ENCODE measurements around the gene TMEM225B. TPM values are rescaled to one million over a fixed set of nuclear protein-coding genes. Genes with fewer than 3 reads are reported as not detected.
"Not testable (repeated sequence)": the region's sequence is repeated elsewhere in the genome, so short reads cannot be mapped to it uniquely, and the experiment has no call there.

The TMEM225B gene
- total RNA-seq, 2 experiments from 2014 or later: 0.80 to 0.86 TPM

GRCh38 chr7:99617192-99617781, 19.2 kb downstream of the TMEM225B start:
- ChIA-PET CTCF (interaction anchor here (0.6 to 1.1 kb wide), 3 partner anchors 22 to 117 kb away, joined by 3 to 4 read pairs (median 3); partner anchors contain the start of gene ZNF394), POLR2A (interaction anchor here (0.6 to 1.3 kb wide), 4 partner anchors 14 to 118 kb away, joined by 3 to 7 read pairs (median 5); partner anchors contain the start of genes ZKSCAN5, ZNF394 and ZNF655)

GRCh38 chr7:99618726-99619125, 20.7 kb downstream of the TMEM225B start:
- CTCF ChIA-PET: no interaction called here
- POLR2A ChIA-PET: no interaction called here

- ChIA-PET POLR2A (no interaction called here), CTCF (no interaction called here)
Measured at GRCh38 chr7:99619571-99620130, 21.6 kb downstream of the TMEM225B start.

GRCh38 chr7:99621271-99621670, 23.2 kb downstream of the TMEM225B start:
- ChIA-PET CTCF (interaction anchor here (1.1 kb wide), 1 partner anchor 9 kb away, joined by 3 read pairs; no protein-coding TSS in a partner anchor), POLR2A (interaction anchor here (0.6 to 1.3 kb wide), 2 partner anchors 10 to 82 kb away, joined by 3 to 6 read pairs; no protein-coding TSS in a partner anchor)

- POLR2A ChIA-PET: interaction anchor here (0.6 kb wide), 1 partner anchor 10 kb away, joined by 3 read pairs; no protein-coding TSS in a partner anchor
- CTCF ChIA-PET: no interaction called here
Measured at GRCh38 chr7:99622596-99622995, 24.5 kb downstream of the TMEM225B start.

- ChIA-PET POLR2A (interaction anchor here (0.6 kb wide), 1 partner anchor 10 kb away, joined by 3 read pairs; no protein-coding TSS in a partner anchor), CTCF (no interaction called here)
Measured at GRCh38 chr7:99623091-99623693, 25.1 kb downstream of the TMEM225B start.

- POLR2A ChIA-PET: interaction anchor here (0.5 to 1.4 kb wide), 7 partner anchors 8 to 607 kb away, joined by 3 to 8 read pairs (median 4); partner anchors contain the start of genes FAM200A and TMEM225B
- CTCF ChIA-PET: interaction anchor here (1.2 kb wide), 1 partner anchor 295 kb away, joined by 3 read pairs; no protein-coding TSS in a partner anchor
Measured at GRCh38 chr7:99623702-99624447, 25.8 kb downstream of the TMEM225B start.

GRCh38 chr7:99624484-99624883, 26.4 kb downstream of the TMEM225B start:
- ChIA-PET CTCF (interaction anchor here (1.2 kb wide), 1 partner anchor 294 kb away, joined by 3 read pairs; no protein-coding TSS in a partner anchor), POLR2A (interaction anchor here (0.5 to 1.4 kb wide), 6 partner anchors 9 to 607 kb away, joined by 3 to 7 read pairs (median 4); partner anchors contain the start of genes FAM200A and TMEM225B)

GRCh38 chr7:99625321-99625720, 27.3 kb downstream of the TMEM225B start:
- ChIA-PET CTCF (interaction anchor here (1.1 kb wide), 1 partner anchor 159 kb away, joined by 6 read pairs; no protein-coding TSS in a partner anchor), POLR2A (no interaction called here)

GRCh38 chr7:99625961-99626360, 27.9 kb downstream of the TMEM225B start:
- ChIA-PET CTCF (interaction anchor here (1.1 kb wide), 1 partner anchor 160 kb away, joined by 6 read pairs; no protein-coding TSS in a partner anchor), POLR2A (no interaction called here)

- ChIA-PET POLR2A (no interaction called here), CTCF (no interaction called here)
Measured at GRCh38 chr7:99626661-99627060, 28.6 kb downstream of the TMEM225B start.

GRCh38 chr7:99627513-99627912, 29.4 kb downstream of the TMEM225B start:
- ChIA-PET CTCF (no interaction called here), POLR2A (no interaction called here)

- ChIA-PET CTCF (interaction anchor here (0.7 kb wide), 1 partner anchor 36 kb away, joined by 3 read pairs; no protein-coding TSS in a partner anchor), POLR2A (interaction anchor here (0.6 kb wide), 1 partner anchor 89 kb away, joined by 3 read pairs; no protein-coding TSS in a partner anchor)
Measured at GRCh38 chr7:99628471-99629465, 30.7 kb downstream of the TMEM225B start.

GRCh38 chr7:99629643-99630042, 31.6 kb downstream of the TMEM225B start:
- ChIA-PET POLR2A (no interaction called here), CTCF (interaction anchor here (0.7 kb wide), 1 partner anchor 9 kb away, joined by 3 read pairs; no protein-coding TSS in a partner anchor)

GRCh38 chr7:99631295-99632109, 33.4 kb downstream of the TMEM225B start:
- POLR2A ChIA-PET: interaction anchor here (0.6 to 1.8 kb wide), 4 partner anchors 11 to 451 kb away, joined by 3 to 7 read pairs (median 5); partner anchors contain the start of genes TRIM4 and ZSCAN25
- CTCF ChIA-PET: interaction anchor here (0.7 to 1.0 kb wide), 3 partner anchors 10 to 209 kb away, joined by 3 read pairs; no protein-coding TSS in a partner anchor

- CTCF ChIA-PET, POLR2A ChIA-PET: not testable (repeated sequence)
Measured at GRCh38 chr7:99637414-99637813, 39.3 kb downstream of the TMEM225B start.

- ChIA-PET CTCF (interaction anchor here (1.4 kb wide), 1 partner anchor 22 kb away, joined by 3 read pairs; the partner anchor contains the start of gene ZSCAN25), POLR2A (no interaction called here)
Measured at GRCh38 chr7:99638731-99639130, 40.7 kb downstream of the TMEM225B start.

Data from activated CD8-positive, alpha-beta memory T cell treated with anti-CD3 and anti-CD28 coated beads for 36 hours (primary cell).